GM12872 (cell line): ENCODE results near the gene SLC9A8.

Experiments used
- CTCF ChIP-seq: IDR thresholded peaks from 3 replicates; pipeline ENCODE4 v1.5.1; 2011; ENCODE audit warnings: low read depth, mild to moderate bottlenecking, low read length, moderate library complexity; ENCODE audit not compliant: insufficient read depth

Gene SLC9A8

GRCh38 chr20:49831022-49831769 is 18.6 kb downstream of the SLC9A8 start:
- no peak for TF ChIP-seq CTCF

GRCh38 chr20:49831770-49832631 is 19.4 kb downstream of the SLC9A8 start:
- TF ChIP-seq CTCF, result no peak

- TF ChIP-seq CTCF, result no peak
Measured at GRCh38 chr20:49832632-49833327, 20.2 kb downstream of the SLC9A8 start.

GRCh38 chr20:49833483-49833882 is 20.9 kb downstream of the SLC9A8 start:
- TF ChIP-seq CTCF, result no peak

- no peak for TF ChIP-seq CTCF
Measured at GRCh38 chr20:49835031-49835430, 22.4 kb downstream of the SLC9A8 start.

- TF ChIP-seq CTCF, result no peak
Measured at GRCh38 chr20:49838546-49838945, 25.9 kb downstream of the SLC9A8 start.

GRCh38 chr20:49843139-49843538 is 30.5 kb downstream of the SLC9A8 start:
- no peak for TF ChIP-seq CTCF
